ENCODE results near the gene APRT.

Gene APRT

GRCh38 chr16:88821168-88821850 lies 9.6 kb upstream of the APRT start:
- no peak for DNase-seq

- DNase-seq: no peak
These were observed 8.8 kb upstream of the APRT start for GRCh38 chr16:88820385-88821025.

GRCh38 chr16:88819126-88819525 lies 7.4 kb upstream of the APRT start:
- DNase-seq: no peak

GRCh38 chr16:88818575-88818874 lies 6.8 kb upstream of the APRT start:
- no peak for DNase-seq

GRCh38 chr16:88817785-88818574 lies 6.3 kb upstream of the APRT start:
- DNase-seq: no peak

- no peak for DNase-seq
These were observed 5.2 kb upstream of the APRT start for GRCh38 chr16:88816736-88817535.

- DNase-seq: peak in 2 of 4 experiments; percentile 22 to 40
These were observed 4.3 kb upstream of the APRT start for GRCh38 chr16:88815901-88816589.

- DNase-seq: no peak
These were observed 3.5 kb upstream of the APRT start for GRCh38 chr16:88815227-88815626.

- no peak for DNase-seq
These were observed 2.4 kb upstream of the APRT start for GRCh38 chr16:88814144-88814502.

- DNase-seq: no peak
These were observed 1.8 kb upstream of the APRT start for GRCh38 chr16:88813269-88814143.

- DNase-seq: no peak
These were observed 963 bp upstream of the APRT start for GRCh38 chr16:88812513-88813268.

GRCh38 chr16:88810912-88811768 lies 588 bp downstream of the APRT start:
- DNase-seq: peak; percentile 48 to 49 (median 48)

GRCh38 chr16:88810166-88810911 lies 1.4 kb downstream of the APRT start:
- no peak for DNase-seq

- DNase-seq: no peak
These were observed 2.0 kb downstream of the APRT start for GRCh38 chr16:88809676-88810165.

- no peak for DNase-seq
These were observed 2.6 kb downstream of the APRT start for GRCh38 chr16:88809068-88809675.

GRCh38 chr16:88807626-88808453 lies 3.9 kb downstream of the APRT start:
- no peak for DNase-seq

- no peak for DNase-seq
These were observed 4.5 kb downstream of the APRT start for GRCh38 chr16:88807142-88807625.

Data from activated CD4-positive, CD25-positive, alpha-beta regulatory T cell (primary cell).